Stimulated activated CD8-positive, alpha-beta memory T cell treated with anti-CD3 and anti-CD28 coated beads, Interleukin-15, amount 100 ng/mL, for 1 hour (primary cell): ENCODE data around the gene EFCAB11.

Experiments
- DNase-seq: peaks from one replicate; pipeline ENCODE4 v3.0.0-alpha.2; 2020; ENCODE audit warnings: low read depth

The EFCAB11 gene, protein sequence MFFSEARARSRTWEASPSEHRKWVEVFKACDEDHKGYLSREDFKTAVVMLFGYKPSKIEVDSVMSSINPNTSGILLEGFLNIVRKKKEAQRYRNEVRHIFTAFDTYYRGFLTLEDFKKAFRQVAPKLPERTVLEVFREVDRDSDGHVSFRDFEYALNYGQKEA

DNA sequence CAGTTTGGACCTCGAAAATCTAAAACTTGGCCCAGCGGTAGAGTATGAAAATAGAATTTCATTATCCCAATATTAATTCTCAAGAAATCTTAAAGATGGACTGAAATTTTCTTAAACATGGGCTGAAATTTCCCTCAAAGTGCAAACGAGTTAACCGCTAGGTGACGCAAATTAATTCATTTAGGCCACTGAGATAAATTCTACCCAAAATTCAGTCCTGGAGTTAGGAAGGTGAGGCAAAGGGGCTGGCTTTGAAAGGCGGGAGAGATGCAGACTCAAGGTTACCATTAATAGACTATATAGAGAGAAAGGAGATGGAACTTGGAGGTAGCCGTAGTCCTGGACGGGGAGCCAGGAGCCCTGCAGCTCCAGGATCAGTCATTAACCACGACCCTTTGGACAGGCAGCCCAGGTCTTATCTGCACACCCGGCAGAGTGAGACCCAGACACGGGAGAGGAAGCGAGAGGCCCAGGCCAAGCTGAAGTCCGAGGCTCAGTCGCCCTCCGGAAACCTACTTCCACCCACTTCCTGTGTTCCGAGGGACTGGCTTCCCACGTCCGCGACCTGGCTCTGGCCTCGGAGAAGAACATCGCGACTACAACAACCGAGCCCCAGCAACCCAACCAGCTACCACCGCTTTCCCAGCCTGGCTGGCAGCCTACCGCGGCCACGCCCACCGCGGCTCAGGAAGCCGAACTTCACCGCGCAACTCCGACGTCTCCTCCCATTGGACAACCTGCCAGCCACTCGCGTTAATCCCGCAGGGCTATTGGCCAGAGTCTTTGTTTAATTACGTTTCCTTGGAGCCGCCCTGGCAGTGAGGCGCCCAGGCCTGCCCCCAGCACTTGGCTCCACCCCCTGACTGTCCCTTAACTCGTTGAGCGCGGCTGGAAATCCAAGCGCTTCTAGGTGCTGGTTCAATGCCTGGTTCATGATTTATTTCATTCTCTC is at the start of gene EFCAB11:
TSS of gene EFCAB11 (minus strand) at position 661 of the 952 bp plus-strand sequence. CDS start at position 591, 70 bp downstream.
- peak; percentile 90 for DNase-seq

DNA sequence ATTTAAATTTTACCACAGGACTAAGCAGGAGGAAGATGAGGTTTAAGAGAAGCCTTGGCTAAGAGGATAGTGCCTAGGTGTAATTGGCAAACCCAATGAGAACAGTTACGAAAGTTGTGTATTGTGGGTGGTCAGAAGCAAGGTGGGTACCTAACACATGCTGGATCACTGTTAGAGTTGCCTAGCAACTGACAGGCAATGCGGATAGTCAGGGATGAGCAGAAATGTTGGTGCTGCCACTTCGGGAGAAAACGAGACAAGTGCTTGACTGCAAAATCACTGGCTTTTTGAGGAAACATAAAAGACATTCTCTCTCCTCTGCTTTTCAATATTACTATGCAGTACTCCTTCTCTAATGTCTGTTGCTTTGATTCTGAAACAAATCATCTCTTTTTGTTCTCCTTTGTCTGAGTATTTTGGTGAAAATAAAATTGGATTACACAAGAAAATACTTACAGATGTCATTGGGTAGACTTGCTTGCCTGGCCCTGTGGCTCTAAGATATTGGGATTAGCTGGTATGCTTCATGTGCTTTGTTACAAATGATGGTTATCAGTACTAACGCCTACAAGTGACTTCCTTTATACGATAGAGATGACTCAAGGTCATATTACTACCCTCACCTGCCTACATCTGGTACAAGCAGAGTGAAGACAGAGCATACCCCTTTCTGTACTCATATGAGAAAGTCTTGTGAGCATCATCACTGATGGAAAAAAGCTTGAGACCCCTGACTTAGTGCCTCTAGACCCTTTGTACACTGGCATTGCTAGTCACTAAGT is 49.2 kb upstream of the EFCAB11 start:
- DNase-seq, result no peak

DNA sequence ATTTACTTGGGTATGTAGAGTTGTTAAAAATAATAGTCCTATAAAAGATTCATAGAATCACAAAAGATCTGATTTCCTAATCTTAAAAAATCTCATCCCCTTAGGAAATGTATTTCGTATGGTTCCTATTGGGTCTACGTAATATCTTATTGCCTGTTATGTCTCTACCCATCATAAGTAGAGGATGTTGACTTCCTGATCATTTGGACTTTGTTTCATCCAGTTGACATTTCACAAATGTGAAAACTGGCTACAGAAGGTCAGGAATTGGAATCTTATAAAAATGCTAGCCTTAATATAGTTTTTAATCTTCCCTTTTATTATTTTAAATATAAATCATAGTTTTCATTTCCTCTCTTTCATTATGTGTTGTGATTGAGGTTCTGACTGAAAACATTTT is 46.4 kb upstream of the EFCAB11 start:
- no peak for DNase-seq

DNA sequence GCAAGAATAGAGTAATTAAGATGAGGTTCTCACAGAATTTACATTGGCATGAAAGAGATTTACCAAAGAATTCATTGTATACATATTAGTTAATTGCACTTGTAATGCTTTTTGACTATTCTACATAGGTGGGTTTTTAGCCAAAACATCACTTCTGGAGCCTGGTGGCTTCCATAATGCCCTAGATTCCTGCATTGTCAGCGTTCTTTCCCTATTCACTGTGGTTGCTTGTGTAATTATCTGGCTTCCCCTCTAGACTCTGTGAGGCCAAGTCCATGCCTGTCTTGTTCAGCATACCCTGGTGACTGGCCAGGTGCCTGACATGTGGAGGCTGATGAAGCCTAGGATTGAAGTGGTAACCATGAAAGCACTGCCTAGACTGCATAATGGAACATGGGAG is 42.4 kb upstream of the EFCAB11 start:
- DNase-seq, result no peak

DNA sequence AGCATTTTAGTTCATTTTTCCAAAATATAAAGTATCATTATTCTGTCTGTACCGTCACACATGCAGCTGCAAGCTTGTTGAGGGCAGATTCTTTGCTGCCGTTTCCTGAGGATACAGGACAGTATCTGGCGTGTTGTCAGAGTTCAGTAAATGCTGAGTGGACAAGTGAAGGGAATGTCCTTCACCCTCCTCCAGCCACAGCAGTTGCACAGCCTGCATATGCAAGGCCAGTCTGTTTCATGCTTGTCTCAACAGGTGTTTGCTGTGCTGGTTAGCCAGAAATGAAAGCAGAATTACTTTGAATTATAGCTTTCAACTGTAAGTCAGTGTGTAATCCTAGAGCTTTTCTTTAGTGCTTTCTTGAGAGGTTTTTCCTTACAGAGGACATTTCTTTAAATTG is 37.7 kb upstream of the EFCAB11 start:
- DNase-seq, result no peak

DNA sequence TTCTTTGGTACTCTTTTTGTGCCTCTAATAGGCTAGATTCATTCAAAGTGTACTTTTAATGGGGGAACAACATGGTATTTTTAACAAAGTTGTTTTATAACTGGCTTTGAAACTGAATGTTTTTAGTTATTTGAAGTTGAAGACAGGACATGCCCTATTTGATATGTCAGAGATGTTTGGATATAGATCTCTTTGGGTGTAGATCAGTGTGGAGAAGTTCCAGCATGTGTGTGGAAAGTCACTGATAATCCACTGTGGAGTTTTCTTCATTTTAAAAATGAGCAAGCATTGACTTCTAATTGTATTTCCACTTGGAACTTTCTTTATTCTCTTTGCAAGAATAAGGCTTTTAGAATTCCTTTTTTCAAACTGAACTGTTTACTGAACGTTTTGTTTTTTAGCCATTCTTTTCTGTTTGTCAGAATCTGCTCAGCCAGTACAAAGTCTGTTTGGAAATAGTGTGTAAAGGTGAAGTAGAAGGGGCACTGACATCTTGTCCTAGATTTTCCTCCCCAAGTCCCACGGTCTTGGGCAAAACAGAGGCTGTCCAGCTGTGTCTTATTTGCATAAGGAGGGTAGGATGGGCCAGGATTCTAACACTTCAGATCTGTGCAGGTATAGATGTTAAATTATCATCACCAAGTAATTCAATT is 36.2 kb upstream of the EFCAB11 start:
- DNase-seq, result no peak

DNA sequence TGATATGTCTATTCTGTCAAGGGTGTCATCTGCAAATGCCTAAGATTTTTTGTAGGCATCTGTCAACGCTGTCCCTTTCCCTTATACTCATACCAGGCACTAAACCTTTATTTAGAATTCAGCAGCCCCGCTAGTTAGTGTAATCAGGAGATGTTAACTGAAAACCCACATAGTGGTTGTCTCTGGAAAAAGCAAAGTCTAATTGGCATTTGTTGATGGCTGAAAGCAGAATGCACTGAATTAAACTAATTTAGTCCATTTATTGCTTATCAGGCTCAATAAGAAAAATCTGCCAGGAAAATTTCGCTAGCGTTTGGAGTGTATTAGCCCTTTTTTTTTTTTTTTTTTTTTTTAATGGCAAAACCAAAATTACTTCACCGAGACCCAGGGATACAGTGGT is 35.7 kb upstream of the EFCAB11 start:
- no peak for DNase-seq

DNA sequence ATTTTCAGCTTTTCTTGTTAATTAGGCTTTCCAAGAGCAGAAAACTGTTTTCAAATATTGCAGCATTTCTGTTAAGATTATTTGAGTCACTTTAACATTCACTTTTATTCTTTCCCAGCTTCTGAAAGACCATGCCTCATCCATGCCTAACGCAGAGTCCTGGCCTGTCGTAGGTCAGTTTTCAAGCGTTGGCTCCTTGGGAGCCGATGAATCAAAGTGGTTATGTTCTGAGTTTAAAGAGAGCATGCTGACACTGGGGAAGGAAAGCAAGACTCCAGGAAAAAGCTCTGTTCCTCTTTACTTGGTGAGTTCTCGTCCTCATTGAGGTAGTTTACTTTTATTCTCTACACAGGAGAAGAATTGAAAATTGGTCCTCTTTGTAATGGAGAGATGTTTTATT is 34.3 kb upstream of the EFCAB11 start:
- DNase-seq, result no peak

DNA sequence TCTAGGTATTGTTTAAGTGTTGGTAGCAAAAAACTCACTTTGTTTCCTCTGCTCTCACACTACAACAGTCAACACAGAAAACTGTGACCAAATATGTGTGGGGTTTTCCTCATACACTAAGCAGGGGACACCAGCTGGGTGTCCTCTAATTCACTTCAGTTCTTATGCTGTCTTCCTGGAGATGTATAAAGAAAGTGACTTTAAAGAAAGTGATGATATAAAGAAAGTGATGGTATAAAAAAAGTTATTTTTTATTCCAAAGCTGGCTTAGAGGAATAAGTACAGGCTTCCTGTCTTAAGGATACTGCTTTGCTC is 32.6 kb upstream of the EFCAB11 start:
- no peak for DNase-seq

DNA sequence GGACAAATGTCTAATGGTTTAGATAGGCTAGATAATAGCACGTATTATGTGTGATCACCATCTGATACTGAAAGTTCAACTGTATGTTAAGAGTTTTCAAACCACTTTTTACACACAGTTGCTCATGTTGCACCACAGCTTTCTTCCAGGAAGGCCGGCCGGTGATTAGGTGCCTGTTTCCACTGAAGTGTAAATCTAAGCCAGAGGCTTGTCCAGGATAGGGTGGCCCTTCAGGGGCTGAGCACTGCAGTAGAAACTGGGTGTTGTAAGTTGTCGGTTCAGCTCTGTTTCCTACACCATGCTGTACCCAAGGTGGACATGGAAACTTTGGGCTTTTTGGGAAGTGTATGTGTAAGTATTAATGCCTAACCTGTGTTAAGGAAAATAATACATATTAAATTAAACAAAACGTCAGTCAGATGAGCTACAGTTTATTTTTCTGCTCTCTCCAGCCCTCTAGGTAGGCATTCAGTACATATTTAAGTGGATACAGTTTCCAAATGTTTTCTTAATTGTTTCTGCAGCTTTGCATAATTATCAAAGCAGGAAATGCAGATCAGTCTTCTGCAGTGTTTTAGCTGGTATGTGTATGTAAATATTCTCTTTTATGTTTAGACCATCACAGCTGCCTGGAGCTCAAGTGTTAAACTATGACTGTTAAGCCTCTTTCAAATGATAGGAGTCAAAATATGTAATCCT is 32.1 kb upstream of the EFCAB11 start:
- no peak for DNase-seq

DNA sequence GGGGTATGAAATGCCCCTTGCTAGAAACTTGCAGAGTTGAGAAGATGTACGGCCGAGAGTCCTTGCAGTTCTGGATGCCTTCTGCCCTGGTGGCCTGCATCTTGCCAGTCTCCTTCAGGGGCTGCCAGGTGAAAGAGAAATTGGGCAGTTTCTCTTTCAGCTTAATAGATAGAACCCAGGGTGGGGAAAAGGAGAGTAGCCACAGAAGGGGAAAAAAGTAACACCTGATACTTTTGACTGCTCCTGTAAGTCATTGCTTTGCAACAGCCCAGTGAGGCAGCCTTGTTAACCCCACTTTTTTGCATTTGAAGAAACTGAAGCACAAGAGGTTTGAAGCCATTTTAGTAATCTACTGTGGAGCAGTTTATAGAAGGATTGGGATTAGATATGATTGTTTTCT is 28.8 kb upstream of the EFCAB11 start:
- no peak for DNase-seq

DNA sequence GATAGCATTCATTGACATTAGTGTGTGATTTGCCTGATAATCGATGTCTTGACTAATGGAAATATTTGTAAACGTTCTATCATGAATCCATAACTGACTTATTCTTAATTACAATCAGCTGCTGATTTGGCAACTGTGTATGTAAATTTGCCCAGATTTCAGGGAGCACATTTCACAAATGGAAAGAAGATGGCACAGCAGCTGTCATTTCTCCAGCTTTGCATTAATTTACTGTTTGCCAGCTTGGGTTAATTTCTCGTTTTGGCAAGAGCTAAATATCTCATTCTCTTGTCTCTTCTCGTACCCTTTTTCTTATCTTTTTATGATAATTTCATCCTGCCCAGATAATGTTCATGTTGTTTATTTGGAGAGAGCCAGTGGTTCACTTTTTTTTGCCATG is 24.1 kb upstream of the EFCAB11 start:
- no peak for DNase-seq

DNA sequence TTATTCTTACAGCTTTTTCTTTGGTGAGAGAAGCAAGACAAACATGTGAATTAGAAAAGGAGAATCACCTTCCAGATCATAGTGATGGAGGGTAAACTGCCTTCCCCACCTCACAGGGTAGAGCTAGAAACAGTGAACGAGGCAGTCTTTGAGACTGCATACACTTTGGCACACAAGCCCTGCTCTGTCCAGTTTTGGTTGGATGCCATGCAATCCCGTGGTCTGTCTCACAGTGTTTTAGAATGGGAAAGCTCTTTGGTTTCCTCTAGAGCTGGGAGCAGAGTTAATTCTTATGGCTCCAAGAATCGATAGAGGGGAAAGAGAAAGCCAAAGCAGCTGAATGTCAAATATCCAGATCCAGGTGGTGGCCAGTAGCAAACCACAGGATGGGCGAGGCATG is 23.1 kb upstream of the EFCAB11 start:
- no peak for DNase-seq

DNA sequence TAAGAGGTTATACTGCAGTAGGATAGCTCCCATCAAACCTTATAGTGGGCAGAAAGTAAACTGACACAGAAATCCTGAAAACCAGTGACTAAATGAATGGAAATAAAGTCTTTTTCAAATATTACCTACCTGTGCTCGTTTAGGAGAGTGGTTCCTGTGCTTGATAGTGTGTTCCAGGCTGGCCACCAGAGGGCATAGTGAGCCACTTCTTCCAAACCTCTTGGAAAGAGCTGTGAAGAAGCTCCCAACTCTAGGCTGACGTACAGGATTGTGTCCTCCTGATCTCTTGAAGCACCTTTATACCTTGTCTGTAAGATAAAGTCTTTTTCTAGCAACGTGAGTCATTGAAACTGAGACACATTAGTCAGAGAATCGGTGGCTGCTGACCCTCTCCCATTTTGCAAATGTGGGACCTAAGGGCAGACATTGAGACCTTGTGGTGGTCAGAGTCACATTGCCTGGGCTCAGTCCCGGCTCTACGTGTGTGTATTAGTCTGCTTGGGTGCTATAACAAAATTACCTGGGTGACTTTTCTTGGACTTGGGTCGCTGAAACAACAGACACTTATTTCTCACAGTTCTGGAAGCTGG is 18.8 kb upstream of the EFCAB11 start:
- peak; percentile 30 for DNase-seq

DNA sequence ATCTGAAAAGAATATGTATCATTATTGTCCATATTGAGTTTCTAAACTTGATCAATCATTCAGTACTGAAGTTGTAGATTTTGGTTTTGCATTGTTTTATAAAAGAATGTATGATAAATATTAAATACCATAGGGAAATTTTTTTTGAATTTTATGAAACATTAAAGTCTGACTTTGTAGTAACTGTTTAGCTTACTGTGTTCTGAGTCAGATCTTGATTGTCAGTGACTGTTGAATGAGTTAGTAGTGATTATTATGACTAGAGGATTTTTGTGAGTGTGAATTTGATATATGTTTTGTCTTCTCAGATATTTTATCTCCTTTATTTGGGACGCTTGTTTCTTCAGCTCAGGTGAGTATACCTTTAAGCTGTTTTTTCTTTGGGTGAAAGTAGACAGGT is 11.3 kb upstream of the EFCAB11 start:
- DNase-seq, result no peak

DNA sequence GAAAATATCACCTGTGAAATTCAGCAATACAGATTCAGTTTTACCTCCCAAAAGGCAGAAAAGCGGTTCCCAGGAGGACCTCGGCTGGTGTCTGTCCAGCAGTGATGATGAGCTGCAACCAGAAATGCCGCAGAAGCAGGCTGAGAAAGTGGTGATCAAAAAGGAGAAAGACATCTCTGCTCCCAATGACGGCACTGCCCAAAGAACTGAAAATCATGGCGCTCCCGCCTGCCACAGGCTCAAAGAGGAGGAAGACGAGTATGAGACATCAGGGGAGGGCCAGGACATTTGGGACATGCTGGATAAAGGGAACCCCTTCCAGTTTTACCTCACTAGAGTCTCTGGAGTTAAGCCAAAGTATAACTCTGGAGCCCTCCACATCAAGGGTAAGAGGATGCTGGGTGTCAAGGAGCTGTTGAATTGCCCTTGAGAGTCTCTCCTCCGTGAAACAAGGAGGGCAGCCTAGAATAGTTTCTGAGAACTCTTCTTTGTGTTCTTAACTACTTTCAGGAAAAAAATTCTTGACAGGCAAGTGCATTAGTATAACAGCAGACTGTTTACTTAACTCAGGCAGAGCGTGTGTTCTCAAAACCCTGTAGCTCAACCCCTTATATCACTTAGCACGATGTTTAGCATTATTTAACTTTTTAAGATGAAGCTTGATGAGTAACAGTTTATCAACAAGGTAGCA is 8.9 kb upstream of the EFCAB11 start:
- no peak for DNase-seq

DNA sequence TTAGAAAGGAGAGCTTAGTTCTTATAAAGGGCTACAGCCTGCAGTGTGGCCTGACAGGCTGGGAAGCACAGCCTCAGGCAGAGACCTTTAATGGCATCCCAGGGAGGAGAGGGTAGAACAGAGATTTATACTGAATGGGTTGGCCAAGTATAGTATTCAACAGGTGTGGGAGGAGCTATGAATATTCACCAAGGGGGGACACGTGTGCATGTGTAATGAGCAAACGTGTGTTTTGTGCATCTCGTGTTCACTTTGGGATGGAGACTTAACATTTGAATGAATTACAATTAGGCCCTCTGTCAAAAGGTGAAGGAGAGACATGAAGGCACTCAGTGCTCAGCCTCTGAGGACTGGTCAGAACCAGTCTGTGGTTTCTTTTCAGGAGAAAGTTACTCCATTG is 6.4 kb upstream of the EFCAB11 start:
- DNase-seq, result no peak

DNA sequence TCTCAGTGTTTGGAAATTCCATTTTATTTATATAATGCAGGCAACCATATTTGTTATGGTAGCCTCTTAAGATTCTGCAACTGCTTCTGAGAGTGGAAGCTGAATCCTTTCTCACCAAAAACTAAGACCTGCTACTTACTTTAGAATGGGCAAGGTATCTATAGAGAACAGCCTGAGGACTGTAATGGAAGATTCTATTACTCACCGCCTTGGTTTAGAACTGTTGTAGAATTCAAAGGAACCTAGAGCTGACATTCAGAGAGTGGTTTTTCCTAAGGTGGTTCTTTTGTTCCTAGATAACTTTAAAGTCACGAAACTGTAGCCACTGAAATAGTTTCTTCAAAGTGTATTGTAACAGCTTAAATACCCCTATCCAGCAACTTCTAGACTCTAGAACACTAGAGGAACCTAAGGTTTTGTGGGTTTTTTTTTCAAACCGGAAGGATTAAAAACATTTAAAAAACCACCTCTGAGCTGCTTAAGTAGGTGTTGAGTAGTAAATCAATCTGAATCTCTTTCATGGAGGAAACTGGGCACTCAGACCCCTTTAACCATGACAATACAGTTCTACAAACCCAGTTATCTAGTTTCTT is 5.4 kb upstream of the EFCAB11 start:
- DNase-seq, result no peak

DNA sequence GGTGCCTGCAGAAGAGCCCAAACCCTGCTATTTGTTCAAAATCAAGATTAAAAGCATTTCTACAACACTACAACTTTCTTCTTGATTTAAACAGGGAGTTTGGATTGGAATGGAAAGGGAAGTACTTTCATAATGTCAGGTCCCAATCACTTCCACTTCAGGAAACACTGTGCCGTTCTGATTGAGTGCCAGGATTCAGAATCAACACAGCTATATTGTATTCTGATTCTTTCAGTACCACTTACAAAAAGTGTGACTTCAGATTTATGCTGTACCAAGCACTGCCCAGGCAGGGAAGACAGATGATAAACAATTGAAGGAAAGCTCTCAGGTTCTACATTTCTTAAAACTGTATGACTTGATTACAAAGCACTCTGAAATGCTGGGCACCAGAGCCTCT is 4.4 kb upstream of the EFCAB11 start:
- no peak for DNase-seq

DNA sequence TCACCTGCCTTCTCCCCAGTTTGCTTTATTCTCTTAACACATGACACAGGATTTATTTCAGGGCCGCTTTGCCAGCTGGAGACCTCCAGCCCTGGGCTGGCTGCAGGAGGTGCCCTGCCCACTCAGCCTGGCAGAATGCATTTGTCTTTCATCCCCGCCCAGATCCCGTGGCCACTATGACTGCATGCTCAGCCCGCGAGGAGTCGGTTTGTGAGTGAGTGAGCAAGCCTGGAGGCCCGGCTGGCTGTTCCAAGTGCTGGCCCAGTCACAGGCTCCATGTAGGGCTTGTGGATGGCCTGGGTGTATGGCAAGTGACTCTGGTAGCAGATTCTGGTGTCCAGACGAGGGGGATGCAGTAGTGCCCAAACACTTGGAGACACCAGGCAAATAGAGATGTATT is 3.3 kb upstream of the EFCAB11 start:
- DNase-seq, result no peak

DNA sequence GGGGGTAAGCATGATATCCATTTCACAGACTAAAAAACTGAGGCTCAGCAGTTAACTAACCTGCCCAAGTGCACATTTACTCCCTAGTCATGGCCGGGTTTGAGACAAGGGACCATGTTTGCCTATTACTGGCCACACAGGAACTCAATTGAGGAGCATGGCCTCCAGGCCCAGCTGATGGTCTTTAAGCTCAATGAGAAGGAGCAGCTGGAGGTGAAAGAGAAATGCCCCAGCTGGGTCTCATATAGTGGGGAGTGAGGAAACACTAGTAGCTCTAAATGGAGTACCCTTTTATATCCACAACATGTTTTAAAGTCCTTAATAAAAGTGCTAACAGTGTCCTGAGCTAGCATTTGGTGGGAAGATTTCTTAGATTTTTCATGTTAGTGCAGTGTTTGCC is 2.8 kb upstream of the EFCAB11 start:
- DNase-seq, result no peak
